SU-DHL-6 (cell line): ENCODE measurements around the gene PRAC2.

Source experiments
- CTCF ChIP-seq: fragments of 200-600 bp; sonication (generic); IDR thresholded peaks from one replicate; pipeline ENCODE4 v1.5.1; 2017; ENCODE audit warnings: antibody characterized with exemption, mild to moderate bottlenecking, low read length, moderate library complexity; ENCODE audit not compliant: insufficient read depth, poor library complexity, severe bottlenecking
- EZH2phosphoT487 ChIP-seq: fragments of 200-600 bp; sonication (generic), shearing (Covaris generic); conservative IDR thresholded peaks from 2 replicates; pipeline ENCODE4 v1.6.1; 2018; ENCODE audit warnings: mild to moderate bottlenecking, antibody characterized with exemption, low read length, moderate library complexity, mixed read lengths

DNA sequence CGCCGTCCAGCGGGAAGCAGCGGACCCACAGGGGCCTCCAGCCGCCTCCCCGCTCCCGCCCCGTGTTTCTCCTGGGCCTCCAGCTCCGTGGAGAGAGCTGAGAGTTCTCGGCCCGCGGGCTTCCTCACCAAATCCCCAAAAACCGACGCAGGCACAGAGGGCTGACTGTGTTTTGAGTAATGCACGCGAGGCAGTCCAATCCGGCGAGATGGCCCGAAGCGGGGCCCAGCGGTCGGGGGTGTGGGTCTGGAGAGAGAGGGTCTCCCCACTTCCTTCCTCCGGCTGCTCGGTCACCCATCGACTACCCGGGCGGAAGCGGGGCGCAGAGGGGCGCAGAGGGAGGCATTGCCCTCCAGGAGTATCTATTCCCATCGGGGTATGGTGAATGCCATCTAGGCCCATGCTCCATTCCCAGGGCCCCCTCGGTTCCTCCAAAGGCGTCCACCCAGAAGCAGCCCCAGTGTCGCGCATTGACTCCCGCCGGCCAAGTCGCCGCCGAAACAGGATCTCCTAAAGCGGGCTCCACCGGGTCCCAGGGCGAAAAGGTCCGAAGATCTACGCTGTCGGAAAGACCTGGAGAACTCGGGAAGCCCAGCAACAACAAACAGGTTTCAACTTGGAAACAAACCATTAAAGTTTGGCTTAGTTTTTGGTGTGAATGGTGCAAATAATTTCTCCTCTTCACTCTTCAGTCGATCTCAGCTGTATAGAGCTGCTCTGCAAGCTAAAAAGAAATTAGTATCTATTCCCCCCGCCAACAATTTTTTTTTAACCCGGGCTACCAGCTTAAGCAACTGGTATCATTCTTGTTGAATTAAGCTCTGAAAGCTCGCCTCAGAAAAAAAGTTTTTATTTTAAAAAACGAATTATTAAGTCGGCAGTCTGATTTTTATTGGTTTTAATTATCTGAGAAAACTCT, 24.7 kb downstream of the PRAC2 start:
- TF ChIP-seq CTCF (no peak), EZH2phosphoT487 (no peak)
